Measurements from ENCODE around the gene MAN1A2. TPM values are rescaled to one million over a fixed set of nuclear protein-coding genes. Genes with fewer than 3 reads are reported as not detected.

Gene MAN1A2
- total and polyA plus RNA-seq, 9 of the 15 experiments (the other 6 are each of a cell fraction or from before 2014, with no cell fraction given): 4.2 to 38.4 (median 18.7) TPM

DNA sequence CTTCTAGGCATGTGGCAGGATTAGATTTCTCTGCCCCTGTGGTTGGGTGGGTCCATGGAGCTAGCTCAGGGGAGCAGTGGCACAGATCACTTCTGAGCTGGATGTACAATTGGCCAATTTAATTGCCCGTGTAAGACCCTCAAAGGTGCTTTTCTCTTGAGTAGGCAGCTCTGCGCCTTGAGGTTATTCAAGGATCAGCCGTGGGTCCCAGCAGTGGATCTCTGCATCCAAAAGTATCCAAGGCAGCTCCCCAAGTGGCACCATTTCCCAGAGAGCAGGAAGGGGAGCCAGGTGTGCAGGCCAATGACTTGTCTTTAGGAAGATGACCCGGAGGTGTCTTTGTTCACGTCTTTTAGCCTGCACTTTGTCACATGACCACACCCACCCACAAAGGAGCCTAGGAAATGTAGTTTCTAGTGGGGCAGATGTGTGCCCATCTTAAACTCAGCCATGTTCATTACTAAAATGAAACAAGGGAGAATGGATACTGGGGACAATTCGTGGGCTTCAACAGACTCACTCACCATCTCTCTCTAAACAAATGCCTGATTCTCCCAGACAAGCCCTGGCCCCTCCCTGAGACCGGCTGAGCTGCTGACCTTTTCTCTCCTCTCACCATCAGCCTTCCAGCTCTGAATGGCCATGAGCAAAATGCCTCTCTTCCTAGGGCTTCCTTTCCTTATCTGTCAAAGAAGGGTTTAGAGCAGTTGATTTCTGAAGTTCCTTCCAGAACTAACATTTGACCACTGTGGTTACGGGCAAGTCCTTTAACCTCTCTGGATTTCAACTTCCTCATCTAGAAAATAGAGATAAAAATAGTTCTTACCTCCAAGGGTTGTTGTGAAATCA is 197.2 kb downstream of the MAN1A2 start (continued):
- TF ChIP-seq GATA2 (CRISPR knock-in tag; IDR thresholded peaks at IDR 0.05) (peak; percentile 33; the same call in 1 of the 2 replicates), SREBF1 (IDR thresholded peaks at IDR 0.05; ENCODE audit: borderline replicate concordance, low read depth, low read length) (no peak), RFX1 (IDR thresholded peaks at IDR 0.05) (no peak), MCM7 (IDR thresholded peaks at IDR 0.05) (no peak), ETV6 (IDR thresholded peaks at IDR 0.05; ENCODE audit: borderline replicate concordance in 1 of 2, low read depth in 2 of 2, low read length in 1 of 2) (peak in 1 of 2 experiments; percentile 39; a peak in 1 of 4 replicates), ETV6 (CRISPR knock-in tag; IDR thresholded peaks at IDR 0.05; ENCODE audit: borderline replicate concordance) (no peak), KDM1A (IDR thresholded peaks at IDR 0.05) (peak in 1 of 2 experiments; percentile 18; a peak in 1 of 4 replicates)
- TF ChIP-seq, protein P1, sequence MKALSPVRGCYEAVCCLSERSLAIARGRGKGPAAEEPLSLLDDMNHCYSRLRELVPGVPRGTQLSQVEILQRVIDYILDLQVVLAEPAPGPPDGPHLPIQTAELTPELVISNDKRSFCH (CRISPR knock-in tag; IDR thresholded peaks at IDR 0.05): no peak
- TF ChIP-seq, protein P1 (tag; IDR thresholded peaks at IDR 0.05): peak; percentile 65
- TF ChIP-seq, protein P2, sequence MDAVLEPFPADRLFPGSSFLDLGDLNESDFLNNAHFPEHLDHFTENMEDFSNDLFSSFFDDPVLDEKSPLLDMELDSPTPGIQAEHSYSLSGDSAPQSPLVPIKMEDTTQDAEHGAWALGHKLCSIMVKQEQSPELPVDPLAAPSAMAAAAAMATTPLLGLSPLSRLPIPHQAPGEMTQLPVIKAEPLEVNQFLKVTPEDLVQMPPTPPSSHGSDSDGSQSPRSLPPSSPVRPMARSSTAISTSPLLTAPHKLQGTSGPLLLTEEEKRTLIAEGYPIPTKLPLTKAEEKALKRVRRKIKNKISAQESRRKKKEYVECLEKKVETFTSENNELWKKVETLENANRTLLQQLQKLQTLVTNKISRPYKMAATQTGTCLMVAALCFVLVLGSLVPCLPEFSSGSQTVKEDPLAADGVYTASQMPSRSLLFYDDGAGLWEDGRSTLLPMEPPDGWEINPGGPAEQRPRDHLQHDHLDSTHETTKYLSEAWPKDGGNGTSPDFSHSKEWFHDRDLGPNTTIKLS (IDR thresholded peaks at IDR 0.05; ENCODE audit: borderline replicate concordance, low read depth): no peak
- TF ChIP-seq, protein P3, sequence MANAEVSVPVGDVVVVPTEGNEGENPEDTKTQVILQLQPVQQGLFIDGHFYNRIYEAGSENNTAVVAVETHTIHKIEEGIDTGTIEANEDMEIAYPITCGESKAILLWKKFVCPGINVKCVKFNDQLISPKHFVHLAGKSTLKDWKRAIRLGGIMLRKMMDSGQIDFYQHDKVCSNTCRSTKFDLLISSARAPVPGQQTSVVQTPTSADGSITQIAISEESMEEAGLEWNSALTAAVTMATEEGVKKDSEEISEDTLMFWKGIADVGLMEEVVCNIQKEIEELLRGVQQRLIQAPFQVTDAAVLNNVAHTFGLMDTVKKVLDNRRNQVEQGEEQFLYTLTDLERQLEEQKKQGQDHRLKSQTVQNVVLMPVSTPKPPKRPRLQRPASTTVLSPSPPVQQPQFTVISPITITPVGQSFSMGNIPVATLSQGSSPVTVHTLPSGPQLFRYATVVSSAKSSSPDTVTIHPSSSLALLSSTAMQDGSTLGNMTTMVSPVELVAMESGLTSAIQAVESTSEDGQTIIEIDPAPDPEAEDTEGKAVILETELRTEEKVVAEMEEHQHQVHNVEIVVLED (CRISPR knock-in tag; IDR thresholded peaks at IDR 0.05): no peak
- TF ChIP-seq, protein P4, sequence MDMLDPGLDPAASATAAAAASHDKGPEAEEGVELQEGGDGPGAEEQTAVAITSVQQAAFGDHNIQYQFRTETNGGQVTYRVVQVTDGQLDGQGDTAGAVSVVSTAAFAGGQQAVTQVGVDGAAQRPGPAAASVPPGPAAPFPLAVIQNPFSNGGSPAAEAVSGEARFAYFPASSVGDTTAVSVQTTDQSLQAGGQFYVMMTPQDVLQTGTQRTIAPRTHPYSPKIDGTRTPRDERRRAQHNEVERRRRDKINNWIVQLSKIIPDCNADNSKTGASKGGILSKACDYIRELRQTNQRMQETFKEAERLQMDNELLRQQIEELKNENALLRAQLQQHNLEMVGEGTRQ (CRISPR knock-in tag; IDR thresholded peaks at IDR 0.05): peak; percentile 67
- TF ChIP-seq, protein P5, sequence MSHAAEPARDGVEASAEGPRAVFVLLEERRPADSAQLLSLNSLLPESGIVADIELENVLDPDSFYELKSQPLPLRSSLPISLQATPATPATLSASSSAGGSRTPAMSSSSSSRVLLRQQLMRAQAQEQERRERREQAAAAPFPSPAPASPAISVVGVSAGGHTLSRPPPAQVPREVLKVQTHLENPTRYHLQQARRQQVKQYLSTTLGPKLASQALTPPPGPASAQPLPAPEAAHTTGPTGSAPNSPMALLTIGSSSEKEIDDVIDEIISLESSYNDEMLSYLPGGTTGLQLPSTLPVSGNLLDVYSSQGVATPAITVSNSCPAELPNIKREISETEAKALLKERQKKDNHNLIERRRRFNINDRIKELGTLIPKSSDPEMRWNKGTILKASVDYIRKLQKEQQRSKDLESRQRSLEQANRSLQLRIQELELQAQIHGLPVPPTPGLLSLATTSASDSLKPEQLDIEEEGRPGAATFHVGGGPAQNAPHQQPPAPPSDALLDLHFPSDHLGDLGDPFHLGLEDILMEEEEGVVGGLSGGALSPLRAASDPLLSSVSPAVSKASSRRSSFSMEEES (CRISPR knock-in tag; IDR thresholded peaks at IDR 0.05): peak; percentile 80
- TF ChIP-seq, protein P6, sequence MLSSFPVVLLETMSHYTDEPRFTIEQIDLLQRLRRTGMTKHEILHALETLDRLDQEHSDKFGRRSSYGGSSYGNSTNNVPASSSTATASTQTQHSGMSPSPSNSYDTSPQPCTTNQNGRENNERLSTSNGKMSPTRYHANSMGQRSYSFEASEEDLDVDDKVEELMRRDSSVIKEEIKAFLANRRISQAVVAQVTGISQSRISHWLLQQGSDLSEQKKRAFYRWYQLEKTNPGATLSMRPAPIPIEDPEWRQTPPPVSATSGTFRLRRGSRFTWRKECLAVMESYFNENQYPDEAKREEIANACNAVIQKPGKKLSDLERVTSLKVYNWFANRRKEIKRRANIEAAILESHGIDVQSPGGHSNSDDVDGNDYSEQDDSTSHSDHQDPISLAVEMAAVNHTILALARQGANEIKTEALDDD (IDR thresholded peaks at IDR 0.05): peak; percentile 64

Measured in K562 (cell line).